Fibroblast of skin of back (primary cell): ENCODE measurements around the gene GDPD5.

Experiments
- DNase-seq: peaks from one replicate; pipeline ENCODE4 v3.0.0-alpha.2; 2013

The GDPD5 gene

DNA sequence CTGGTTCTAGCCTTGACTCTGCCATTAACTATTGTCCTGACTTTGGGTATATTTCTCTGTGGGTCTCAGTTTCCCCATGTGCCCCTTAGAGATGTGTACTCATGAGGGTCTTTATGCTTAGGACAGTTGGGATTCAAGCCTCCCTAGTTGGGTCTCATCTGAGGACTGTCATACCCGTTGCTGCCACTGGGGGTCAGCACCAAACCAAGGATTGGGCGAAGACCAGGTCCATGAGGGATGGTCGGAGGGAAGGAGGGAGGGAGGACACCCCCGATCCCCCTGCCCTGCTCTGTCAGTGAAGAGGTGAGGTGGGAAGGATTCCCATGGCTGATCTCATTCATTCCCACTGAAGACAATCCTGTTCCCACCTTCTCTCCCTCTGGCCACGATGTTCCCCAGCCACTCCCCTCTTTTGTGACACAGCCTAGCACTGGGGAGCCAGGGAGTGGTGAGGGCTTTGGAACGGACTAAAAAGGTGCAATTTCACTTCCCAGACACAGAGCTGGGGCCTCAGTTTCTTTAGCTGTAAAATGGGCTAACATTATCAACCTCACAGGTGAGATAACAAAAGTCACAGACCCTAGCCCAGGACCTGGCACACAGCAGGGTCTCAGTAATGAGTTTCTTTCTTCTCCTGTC is 80.3 kb downstream of the GDPD5 start:
- DNase-seq = peak; percentile 54

DNA sequence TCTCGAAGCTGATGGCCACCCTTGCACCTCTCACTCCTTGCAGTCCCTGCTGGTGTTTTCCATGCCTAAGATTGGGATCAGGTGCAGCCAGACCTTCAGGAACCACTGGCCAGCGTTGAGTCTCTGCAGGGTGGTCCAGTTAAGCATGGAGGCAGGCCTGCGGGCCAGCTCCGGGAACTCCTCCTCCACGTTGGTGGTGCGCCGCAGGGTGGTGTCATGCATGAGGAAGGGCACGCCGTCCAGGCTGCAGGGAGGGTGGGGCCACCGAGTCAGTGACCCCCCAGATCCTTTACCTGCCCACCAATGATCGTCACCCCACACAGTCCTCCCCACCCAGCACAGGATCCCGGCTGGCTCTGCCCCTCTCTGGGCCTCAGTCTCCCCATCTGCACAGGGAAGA is 82.7 kb downstream of the GDPD5 start:
- no peak for DNase-seq

DNA sequence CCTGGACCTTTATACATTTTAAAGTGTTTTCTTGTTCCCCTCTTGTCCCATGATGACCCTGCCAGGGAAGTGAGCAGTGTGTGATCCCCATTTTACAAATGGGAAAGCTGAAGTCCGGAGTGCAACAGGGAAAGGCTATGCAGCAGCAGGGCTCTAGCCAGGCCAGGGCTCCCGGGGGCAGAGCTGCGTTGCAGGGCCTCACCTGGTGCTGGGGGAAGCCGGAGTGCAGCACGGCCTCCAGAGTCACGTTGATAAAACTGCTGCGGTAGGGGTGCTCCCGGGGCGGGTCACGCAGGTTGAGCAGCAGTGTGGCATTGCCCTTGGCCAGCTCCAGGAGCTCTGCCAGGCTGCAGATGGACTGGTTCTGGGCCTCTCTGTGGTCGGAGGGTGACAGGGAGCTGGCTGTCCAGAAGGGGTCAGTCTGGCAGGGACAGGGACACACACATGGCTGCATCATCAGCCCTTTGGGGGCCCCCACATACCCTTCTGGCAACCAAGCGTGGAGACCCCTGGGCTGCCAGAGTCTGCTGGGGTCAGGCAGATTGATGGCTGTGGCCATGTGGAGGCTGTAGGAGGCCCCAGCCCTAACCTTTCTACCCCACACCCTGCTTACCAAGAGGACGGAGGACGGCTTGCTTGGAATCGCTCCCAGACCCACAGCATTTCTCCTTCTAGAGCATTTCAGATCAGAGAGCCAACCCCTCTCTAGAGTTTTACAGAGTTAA is 83.4 kb downstream of the GDPD5 start:
- DNase-seq = no peak

DNA sequence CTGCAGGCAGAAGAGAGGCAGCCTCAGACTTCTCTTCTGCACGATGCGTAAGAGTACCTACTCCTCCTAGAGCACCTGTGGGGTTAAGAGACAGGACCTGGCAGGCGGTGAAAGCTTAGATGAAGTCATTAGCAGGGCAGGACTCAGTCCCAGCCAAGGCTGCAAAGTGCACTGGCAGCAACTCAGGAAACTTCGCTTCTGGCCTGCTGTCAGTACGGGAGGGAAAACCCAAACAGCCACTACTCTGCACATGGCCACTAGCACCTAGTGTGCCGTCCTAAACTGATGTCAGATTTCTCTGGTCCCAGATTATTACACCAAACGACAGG is 84.0 kb downstream of the GDPD5 start:
- no peak for DNase-seq

DNA sequence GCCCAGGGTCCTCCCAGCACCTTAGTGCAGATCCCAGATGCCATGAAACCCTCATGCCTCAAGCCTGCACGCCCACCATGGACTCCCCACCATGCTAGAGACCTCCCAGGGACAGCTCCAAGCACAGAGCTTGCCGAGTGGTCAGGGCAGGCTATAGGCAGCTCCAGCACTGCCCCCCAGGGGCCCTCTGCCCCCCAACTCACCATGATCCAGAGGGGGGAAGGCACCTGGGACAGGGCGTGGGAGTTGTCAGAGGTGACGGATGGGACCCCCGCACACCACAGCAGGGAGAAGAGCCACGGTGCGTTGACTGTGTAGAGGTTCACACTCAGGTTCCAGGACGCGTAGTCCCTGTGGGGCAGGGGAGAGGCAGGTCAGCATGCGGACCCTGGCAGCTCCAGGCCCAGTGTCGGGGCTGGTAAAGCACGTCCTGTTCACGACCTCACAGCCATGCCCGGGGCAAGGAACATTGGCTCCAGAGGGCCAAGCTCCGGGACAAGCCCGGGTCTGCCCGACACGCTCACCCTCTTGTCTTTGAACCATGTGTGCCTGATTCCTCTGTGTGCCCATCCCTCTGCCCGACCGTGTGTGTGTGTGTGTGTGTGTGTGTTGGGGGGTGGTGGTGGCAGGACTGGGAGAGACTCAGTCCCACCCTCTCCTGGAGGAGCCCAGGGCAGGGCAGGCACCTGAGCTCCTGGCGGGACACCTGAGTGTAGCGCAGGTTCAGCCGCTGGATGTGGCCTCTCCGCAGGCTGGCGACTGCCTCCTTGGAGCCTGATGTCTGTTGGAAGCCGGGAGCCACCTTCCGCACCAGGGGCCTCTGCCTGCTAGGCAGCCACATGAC is 84.6 kb downstream of the GDPD5 start:
- no peak for DNase-seq

DNA sequence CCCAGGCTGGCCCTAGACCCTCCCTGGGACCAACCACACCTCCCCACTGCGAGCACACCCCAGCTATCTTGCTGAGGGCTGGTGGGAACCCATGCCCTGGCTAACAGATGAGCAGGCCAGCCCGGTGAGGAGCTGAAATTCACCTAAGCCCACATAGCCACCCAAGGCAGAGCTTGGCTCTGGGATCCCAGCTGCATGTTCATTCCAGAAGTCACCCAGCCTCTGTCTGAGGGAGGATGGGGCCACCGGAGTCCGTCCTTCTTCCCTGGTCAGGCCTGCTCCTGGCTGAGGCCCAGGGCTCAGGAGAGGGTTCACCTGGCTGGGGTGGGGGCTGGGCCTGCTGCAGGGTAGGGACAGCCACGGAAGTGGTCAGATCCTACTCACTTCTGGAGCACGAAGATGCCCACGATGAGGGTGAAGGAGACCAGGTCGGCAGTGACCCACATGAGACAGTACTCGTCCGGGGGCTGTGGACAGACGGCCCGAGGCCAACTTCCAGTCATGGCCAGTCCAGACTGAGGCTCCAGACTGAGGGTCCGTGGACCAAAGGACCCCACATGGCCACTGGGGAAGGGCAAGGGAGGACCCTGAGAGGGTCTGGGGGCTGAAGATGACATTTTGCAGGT is 86.1 kb downstream of the GDPD5 start:
- DNase-seq = no peak

DNA sequence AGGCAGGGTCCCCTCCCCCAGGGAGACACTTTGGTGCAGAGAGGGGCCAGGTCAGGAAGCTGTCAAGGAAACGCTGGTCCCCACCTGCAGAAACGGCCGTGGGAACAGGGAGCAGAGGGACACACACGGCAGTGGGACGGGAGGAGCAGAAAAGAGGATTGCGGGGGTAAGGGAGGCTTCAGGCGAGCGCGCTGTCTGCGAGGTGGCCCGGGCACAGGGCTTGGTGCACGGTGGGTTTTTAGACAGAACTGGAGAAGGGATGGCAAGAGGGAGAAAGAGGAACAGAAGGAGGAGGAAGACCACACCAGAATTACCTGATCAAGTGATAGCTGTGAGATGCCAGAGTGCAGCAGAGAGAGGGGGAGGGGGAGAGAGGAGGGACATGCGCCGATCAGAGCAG is 86.7 kb downstream of the GDPD5 start:
- no peak for DNase-seq

DNA sequence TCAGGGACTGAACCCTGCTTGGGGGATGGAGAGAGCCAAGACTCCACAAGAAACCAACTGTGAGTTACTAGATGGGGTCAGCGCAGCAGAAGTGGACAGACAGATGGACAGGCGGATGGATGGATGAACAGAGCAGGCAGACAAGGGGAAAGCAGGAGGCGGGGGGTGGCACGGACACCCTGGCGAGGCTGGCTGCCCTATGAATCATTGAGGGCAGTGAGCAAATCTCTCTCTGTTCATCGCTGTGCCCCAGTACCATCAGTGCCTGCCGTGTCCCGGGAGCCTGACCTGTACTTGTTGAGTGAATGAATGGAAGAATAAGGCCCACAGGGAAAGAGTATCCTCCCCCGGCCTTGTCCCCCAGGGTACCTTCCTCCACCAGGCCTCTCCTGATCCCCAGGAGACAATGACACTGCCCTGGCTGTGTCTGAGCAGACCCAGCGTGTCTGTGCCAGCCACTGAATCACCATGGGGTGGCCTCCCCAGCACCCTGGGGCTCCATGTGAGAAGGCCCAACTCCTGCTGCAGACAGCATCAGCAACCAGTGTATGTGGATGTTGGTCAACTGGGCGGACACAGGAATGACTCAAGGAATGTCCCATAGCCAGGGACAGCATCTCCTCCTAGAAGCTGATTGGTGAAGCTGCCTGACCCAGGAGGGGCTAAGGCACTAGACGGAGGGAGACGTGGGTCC is 87.6 kb downstream of the GDPD5 start:
- peak; percentile 47 for DNase-seq

DNA sequence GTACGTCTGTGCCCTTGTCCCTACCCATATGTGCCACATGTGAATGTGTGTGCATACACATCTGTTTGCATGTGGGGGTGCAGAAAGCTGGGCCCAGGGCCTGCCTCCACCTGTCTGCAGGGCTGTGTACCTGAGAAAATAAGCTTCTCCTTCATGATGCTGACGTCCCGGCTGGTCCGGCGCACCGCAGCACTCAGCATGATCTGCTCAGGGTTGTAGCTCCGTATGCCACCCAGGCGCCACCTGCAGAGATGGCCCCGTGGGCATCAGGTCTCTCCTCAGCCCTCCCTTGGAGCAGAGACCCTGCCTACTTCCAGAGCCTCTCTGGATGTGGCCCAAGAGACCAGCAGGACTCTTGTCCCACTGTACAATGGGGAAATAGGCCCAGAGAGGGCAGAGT is 88.9 kb downstream of the GDPD5 start:
- DNase-seq = no peak

DNA sequence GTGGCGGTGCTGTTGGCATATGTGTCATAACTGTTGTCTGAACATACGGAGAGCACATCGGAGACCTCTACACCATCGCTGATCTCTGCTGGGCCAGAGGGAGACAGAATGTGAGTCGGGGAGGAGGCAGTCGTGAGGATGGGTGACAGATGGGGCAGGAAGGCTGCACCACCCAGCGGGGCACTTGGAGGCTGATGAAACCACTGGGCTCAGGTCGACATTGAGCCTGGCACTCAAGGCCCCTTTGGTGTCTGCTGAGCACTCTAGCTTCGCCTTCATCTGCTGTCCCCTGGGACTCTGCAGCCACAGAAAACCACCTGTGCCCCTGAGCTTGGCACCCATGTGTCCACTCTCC is 90.2 kb downstream of the GDPD5 start:
- DNase-seq = no peak

DNA sequence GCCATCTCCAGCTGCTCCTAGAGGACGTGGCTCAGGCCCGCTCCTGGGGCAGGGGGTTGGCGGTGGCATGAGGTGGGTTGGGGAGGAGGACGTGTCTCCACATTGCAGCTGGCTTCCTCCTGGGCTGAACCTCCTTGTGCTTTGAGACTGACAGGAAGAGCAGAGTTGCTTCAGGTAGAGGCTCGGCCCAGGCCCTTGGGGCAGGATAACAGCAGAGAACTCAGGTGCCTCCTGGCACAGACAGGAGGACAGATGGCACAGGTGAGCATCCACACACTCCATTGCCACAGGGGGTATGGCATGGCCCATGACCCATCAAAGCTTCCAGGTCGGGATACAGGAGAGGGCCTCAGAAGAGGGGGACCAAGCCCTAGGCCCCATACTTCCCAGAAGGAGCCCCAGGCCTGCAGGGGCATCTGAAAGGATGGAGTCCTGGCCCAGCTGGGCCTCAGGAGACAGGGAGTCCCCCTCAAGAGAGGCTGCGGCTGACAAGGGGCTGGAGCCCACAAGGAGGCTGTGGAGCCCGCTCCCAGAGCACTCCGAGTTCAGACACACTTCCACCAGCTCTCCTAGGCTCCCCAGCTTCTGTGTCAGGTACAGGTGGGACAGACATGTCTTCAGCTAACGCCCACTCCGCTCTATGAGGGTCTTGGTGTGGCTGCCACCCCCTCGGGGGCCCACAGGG is 90.7 kb downstream of the GDPD5 start:
- DNase-seq = no peak

DNA sequence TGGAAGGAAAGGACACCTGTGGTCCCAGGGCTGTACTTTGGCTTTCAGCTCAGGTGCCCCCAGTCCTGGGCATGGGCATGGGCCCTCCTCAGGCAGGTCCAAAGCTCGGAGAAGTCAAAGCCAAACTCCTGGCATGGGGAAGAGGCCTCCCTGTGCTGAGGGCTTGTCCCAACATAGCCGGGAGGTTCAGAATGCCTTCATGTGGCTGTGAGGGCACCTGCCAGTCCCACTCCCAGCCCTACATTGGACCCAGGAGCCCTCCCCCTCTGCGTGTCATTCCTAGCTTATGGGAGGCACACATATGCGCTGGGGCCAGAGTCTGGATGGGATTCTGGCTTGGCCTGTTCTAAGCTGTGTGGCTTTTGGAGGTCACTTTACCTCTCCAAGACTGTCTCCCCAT is 91.7 kb downstream of the GDPD5 start:
- DNase-seq = no peak

DNA sequence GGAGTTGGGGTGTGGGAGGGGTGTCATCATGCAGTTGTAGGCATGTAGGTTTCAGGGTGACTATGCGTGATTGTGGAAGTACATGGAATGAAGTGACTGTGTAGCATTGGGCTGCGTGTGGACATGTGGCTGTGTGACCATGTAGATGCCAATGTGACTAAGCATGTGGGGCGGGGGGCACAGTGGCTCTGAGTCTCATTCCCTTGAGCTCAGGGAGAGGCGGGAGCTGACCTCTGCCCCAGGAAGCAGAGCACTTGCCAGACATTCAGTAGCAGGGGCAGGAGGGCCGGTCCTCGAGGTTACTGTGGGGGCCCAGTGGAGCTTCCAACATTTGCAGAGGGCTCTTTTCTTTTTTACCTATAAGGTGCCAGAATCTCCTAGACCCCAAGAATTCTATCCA is 92.3 kb downstream of the GDPD5 start:
- DNase-seq = no peak

DNA sequence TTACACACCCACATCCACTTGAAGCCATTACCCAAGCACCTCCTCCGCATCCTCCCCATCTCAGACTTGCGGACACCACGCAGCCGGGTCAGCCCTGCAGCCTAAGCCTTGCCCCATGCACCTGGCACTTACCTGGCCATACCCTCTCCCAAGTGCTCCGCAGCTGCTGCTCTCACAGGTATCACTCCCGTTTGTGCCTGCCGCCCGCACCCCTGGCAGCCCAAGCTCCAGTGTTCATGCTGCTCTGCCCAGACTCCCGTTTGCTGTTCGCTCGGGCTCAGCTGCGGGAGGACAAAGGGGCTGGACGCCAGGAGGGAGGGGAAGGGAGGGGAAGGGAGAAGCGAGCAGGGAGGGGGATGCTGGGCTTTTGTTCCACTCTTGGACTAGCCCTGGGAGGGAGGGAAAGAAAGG is 92.8 kb downstream of the GDPD5 start, which contains the start of gene KLHL35:
Gene KLHL35, minus strand, starts transcription at position 293 of the 411 bp plus-strand sequence. CDS start 2,574 bp downstream, outside the sequence.
- DNase-seq = no peak

DNA sequence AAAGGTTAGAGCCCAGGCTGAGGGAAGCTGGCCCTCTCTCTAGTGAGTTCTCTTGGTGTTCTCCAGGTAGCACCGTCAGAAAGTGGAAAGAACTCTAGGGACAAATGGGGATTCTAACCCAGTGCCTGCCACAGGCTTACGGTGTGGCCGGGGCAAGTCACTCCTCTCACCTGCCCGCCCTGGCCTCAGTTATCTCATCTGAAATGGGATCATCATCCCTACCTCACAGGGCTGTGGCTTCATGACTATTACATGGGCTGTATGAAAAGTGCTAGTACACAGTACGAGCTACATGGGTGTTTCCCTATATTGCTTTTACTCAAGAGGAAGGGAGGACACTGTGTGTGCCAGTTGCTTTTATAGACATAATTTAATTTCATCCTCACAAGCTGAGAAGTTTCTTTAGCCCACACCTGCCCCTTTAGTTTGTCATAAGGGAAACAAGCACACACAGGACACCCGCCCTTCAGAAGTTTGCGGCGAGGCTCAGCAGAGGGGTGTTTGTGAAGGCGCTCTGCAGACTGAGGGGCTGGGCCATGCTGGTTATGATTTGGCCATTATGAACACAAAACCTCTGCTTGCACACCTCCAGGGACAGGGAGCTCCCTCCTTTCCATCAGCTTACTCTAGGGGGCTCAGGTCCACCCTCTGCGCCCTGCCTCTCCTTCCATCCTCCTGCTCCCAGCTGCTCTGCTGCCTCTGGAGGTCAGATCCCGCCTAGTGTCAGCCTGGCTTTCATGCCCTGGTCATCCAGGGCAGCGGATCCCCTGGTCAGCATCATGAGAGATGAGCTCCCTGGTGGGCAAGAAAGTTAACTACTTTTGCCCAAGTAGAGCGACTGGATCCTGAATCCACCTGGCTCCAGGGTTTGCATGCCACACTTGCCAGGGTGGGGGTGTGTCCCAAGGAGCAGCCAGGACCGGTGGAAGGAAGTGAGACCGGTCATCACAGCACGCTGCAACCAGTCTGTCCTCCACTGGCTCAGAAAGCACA is 93.9 kb downstream of the GDPD5 start:
- DNase-seq = no peak

DNA sequence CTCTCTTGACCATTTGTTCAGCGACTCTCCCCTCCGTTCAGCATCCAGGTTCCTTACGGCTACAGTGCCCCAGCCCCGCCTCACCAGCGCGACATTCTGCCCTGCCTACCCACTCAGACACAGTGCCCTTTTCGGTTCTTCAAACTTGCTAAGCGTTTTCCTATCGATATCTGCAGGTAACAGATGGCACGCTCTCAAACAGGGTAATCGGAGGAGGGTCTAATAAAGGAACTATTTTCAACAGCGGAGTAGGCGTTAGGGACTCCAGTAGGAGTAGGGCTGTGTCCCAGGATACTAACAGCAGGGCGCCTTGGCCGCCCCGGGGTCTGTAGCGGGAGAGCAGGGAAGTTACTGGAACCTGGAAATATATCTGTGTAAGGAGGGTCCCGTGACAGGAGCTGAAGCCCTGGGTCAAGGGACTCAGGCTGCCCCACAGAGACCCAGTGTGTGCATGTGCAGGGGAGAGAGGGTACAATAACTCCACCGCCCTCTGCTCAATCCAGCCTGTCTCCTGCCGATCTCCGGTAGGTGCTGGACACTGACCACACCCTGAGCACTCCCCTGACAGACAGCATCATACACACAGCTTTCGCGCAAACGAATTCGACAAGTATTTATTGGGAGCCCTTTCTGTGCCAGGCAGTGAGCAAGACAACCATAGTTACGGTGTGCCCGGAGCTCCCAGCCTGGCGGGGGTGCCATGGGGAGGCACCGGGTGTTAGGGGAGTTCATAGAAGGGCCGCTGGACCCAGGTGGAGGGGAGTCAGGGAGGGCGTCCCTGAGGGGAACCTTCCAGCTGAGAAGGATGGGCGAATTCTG is 94.8 kb downstream of the GDPD5 start:
- no peak for DNase-seq

DNA sequence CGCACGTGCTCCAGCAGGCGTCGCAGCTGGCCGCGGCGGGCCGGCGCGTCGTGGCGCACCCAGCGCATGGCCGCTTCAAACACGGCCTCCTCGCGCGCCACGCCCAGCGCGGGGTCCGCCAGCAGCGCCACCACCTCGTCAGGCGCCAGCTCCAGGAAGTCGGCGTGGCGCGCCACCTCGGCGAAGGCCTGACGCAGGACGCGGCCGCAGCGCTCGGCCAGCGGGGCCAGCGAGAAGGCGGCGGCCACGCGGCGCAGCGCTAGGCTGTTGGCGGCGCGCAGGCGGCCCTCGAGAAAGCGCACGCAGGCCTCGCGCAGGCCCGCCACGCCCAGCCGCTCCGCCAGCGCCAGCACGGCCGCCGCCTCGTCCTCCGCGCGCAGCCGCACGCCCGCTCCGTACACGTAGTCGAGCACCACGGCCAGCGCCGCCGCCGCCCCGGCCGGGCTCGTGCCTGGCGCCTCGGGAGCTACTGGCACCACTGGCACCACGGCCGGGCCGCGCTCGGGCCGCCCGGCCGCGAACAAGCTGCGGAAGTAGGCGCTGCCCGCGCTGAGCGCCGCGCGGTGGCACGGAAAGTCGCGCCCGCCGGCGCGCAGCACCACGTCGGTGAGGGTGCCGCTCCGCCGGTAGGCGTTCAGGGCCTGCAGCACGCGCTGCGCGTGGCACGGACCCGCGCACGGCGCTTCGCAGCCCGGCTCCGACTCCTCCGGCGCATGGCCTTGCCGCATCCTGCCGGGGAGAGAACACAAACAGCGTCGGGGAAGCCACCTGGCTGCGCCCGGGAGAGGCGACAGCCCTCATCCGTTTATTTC is 95.6 kb downstream of the GDPD5 start:
- DNase-seq = peak; percentile 78

DNA sequence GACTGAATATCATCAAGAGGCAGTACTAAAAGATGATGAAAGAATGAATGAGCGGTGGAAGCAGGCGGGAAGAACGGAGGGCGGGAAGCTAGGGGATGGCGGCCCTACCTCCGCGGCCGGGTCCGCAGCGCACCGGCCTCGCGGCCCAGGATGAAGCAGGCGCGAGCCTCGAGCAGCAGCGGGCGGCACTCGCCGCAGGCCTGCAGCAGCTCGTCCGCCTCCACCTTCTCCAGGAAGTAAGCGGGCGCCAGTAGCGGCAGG is 96.2 kb downstream of the GDPD5 start:
- DNase-seq = no peak

DNA sequence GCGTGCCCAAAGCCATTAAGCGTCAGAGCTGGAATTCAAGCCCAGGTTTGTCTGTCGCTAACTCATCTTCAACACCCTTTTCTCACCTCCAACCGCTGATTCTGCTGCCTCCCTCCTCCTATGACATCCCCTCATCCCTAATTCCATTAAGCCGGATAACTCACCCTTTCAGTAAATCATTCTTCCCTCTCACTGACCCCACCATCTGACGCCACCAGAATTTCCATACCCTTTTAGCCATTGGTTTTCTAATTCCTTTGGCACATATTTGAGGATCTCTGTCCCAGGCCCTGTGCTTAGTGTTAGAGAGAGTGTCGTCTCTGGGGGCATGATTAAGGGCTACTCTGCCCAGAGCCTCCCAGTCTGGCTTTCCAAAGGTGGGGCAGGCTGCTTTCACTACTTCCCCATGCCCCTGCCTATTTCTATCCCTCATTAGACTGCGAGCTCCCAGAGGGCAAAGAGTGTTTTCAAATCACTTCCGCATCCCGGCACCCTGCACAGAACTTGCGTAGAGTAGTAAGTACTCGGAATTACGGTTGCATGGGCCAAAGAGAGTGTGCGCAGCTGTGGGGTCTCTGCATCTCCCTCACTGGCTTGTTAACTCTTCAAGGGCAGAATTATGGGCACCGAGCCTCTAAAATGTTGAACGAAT is 96.6 kb downstream of the GDPD5 start:
- DNase-seq = no peak
